HG03521 (cell line): ENCODE measurements around the gene C16orf96.

ENCODE experiments used
- ATAC-seq: cut with Tn5 transposase; IDR thresholded peaks from one replicate; pipeline ENCODE4 v1.9.1; 2021; ENCODE audit warnings: mild to moderate bottlenecking, moderate library complexity; ENCODE audit not compliant: unreplicated experiment

The C16orf96 gene

DNA sequence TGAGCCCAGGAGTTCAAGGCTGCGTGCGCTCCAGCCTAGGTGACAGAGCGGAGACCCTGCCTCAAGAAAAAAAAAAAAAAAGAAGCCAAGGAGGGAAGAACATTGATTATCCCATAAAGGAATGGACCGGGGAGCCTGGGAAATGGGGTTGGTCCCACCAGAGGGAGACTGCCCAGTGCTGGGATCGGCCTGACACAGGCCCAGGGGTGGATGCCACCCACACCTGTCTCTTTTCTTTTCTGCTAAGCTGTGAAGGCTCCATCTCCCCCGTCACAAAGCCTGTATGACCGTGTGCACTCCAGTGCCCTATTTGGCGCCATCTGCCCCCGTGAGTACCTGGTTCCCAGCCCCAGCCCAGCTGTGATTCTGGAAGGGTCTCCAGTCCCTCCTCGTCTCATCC is 42.9 kb downstream of the C16orf96 start:
- ATAC-seq, result no peak

DNA sequence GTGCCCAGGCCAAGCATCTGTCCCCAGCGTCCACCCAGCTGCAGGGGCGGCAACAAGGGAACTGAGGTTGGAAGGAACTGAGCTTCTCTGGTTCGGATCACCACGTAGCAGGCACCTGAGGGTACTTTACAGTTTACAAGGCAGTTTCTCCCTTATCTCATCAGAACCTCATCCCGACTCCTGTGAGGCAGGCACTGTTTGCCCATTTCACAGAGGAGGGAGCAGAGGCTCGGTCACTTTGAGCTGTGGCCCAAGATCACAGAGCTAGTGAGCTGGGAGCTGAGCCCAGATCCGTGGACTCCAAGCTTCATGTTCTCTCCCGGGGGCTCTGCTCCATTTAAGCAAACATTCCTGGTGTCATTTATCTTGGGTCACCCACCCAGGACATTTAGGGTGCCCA is 43.4 kb downstream of the C16orf96 start:
- no peak for ATAC-seq

GRCh38 chr16:4601036-4601863 is 45.1 kb downstream of the C16orf96 start:
- no peak for ATAC-seq

DNA sequence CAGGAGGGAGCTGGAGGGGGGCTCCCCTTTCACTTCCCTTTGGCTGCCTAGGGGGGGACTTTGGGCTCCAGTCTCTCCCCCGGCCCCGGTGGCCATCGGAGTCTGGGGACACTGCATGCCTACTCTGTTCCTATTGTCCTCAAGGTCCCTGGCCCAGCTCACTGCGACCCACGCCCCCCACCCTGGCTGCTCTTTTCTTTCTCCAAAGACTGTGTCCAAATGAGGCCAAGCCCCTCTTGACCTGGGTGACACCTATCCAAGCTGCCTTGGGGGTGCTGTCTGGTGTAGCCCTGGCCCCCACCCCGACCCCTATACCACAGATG is 45.7 kb downstream of the C16orf96 start:
- no peak for ATAC-seq

GRCh38 chr16:4602331-4602730 is 46.2 kb downstream of the C16orf96 start:
- no peak for ATAC-seq

DNA sequence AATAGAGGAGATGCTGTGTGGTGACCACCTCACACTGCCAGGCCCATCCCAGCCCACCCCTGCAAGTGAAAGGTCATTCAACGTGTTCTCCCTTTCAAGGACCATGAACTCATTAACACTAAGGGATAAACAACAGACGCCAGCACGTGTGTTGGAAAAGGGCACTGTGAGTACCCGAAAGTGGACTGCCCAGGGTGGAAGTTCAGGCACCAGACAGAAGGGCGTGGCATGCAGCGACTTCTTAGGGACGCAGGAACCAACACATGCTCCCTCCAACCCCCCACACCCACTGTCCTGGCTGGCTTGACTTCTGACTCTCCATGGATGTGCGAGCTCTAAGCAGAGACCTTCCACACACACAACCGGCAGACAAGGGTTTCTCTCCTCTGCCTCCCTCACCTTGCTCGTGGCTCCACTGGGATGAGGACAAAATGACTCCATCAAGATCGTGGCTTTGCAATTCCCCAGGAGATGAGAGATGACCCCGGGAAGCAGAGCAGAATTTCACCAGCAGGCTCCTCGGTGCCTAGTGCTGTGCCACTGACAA is 47.6 kb downstream of the C16orf96 start:
- ATAC-seq, result no peak

DNA sequence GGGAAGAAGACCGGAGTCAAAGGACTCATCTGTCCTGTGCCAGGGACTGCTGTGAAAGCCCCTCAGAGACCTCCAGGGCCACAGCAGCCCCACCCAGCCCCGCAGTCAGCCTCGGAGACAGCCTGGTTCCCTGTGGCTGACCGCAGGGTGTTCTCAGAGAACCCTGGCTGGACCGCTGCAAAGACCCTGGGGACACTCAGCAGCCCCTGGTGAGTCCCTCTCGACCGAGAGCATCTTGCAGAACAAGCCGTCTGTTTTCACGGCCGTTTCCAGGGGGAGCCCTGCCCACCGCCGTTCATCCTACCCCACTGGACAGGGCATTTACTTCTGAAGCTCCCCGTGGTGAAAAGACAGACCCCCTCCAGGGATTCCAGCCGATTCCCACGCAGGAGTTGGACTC is 48.3 kb downstream of the C16orf96 start:
- ATAC-seq, result no peak

GRCh38 chr16:4606354-4606753 is 50.2 kb downstream of the C16orf96 start:
- no peak for ATAC-seq

DNA sequence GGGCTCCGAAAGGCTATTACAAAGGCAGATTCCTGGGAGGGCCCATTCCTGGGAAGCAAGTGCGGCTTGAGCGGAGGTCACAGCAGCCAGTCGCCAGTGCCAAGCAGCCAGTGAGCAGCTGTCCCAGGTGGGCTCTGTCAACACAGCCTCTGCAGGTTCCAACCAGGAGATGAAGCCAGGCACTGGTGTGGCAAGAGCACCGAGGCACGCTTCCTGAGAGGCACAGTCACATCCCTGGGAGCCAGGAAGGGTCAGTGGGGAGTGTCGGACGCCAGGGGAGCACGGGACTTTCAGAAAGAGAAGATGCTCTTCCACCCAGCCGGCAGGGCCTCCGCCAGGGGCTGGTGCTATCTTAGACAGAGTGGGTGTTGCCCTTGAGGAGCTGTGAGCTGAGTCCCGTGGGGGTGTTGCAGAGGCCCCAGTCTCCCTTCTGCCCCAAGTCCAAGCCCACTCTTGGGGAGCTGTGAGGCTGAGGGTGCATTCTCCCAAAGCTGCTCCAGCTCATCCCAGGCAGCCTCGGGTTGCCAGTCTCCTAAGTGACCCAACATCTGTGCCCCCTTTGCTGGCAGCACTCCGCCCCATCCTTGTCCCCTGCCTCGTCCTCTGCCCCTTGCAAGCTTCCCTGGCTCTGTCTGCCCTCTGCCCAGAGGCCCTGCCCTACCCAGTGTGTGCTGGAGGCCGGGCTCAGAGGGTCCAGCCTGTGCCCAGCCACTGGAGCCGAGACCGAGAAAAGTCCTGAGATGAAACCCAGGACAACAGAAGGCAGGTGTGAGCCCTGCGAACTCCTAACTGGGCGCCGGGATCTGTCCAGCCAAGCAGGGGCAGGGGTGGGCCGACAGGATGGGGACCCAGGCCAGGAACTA is 51.9 kb downstream of the C16orf96 start:
- ATAC-seq, result no peak

DNA sequence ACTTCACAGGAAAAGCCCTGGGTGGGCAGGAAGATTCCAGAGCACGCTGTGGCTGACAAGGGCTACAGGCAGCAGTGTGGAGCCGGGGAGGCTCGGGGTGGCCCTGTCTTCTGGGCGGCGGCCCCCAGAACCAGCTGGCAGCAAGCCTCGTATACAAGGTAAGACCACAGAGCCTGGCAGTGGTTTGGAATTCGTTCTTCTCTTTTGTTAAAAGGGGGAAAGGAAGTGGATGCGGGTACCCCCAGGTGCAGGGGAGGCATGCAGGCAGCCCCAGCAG is 52.5 kb downstream of the C16orf96 start:
- no peak for ATAC-seq

DNA sequence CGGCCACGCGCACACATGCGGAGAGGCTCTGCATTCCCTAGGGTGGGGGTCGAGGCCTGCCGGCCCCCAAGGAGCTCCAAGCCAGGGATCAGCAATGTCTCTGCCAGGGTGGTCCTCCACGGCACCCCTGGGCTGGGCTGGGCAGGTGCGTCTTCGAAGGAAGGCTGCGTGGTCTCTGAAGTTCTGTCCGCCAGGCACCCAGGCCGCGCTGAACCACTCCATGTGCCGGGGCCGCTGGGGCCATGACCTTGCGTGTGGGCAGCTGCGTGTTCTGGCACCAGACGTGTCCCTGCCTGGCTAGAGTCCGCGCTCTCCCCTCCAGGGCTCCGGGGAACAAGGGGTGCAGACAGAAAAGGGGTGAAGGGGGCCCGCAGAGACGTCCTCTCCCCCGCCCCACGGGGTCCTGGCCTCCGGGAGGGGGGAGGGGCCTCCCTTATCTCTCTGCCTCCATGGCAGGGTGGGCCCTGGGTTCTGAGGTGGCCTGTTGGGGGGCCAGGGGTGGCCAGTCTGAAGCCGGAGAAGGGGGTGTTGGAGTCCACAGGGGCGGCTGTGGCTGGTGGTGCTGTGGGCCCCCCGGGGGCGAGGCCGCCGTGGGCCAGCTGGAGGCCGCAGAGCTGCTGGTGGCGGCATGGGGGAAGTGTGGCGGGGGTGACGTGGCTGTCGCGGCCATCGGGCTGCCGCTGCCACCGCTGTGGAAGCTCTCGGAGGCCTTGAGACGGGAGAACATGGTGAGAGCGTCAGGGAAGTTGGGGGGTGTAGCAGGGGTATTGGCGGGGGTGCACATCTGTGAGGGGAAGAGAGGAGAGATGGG is 53.3 kb downstream of the C16orf96 start:
- no peak for ATAC-seq

- ATAC-seq, result no peak
Observed at GRCh38 chr16:4610011-4611005, 54.2 kb downstream of the C16orf96 start.

GRCh38 chr16:4611337-4612021 is 55.3 kb downstream of the C16orf96 start:
- no peak for ATAC-seq

- no peak for ATAC-seq
Observed at GRCh38 chr16:4612474-4612931, 56.4 kb downstream of the C16orf96 start.

GRCh38 chr16:4612977-4613635 is 57.0 kb downstream of the C16orf96 start:
- no peak for ATAC-seq

DNA sequence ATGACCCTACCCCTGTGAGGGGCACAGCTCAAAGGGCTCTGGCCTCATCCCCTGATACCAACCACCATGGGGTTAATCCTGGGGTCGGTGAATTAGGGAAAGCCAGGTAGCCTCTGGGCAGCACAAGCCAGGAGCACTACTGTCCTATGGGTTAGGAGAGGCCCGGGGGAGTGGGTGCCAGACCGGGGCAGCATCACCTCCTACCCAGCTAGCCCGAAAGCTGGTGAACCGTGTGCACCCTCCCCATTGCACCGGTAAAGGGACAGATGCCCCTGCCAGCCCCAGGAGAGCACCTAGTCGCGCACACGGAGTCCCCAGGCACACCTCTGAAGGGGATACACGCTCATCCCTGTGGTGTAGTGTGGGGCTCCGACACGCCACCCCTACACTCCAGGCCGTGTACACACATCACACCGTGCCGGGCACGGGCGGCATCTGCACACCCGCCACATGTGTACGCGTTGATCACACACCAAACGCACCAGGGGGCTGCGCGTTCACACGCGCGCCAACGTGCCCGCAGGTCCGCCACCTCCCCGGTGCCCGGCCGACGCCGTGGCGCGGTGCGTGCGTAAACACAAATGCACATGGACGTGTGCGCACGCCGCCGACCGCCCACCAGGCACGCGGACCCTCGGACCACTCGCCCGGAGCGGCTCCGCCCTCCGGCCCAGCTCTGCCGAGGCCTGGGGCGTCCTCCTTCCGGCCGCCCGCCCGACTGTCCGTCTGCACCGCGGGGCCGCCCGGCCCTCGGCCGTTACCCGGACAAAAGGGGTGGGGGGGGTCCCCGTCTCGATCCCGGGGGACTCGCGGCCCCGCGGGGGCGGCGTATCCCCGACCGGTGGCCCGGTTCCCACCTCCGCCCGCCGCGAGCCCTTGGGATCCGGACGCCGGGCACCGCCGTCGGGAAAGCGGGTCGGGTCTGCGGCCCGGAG is 57.8 kb downstream of the C16orf96 start:
- no peak for ATAC-seq

- peak; percentile 52 for ATAC-seq
Observed at GRCh38 chr16:4614571-4615383, 58.6 kb downstream of the C16orf96 start, which contains the start of gene UBALD1. TSS of gene UBALD1 (minus strand) at chr16:4614888. CDS start at chr16:4614797, 91 bp downstream.
